Epithelial cell of esophagus (primary cell): Measurements from ENCODE around the gene OTOGL.
A peak's percentile ranks its signal among the peaks of the same experiment; 100 is the strongest.
"Not testable (repeated sequence)": the region's sequence is repeated elsewhere in the genome, so short reads cannot be mapped to it uniquely, and the experiment has no call there.

Source experiments
- DNase-seq: peaks from one replicate; pipeline ENCODE4 v3.0.0; 2010; ENCODE audit warnings: low read depth
- H3K4me3 ChIP-seq: 2 replicates; pipeline ENCODE4 v1.5.1; 2011; ENCODE audit warnings: mild to moderate bottlenecking, low read length, control low read depth
- CTCF ChIP-seq: IDR thresholded peaks from 2 replicates; pipeline ENCODE4 v1.5.1; 2011; ENCODE audit warnings: low read depth, mild to moderate bottlenecking, low read length, control low read depth, inconsistent platforms; ENCODE audit not compliant: insufficient read depth; ENCODE audit errors: missing control alignments

The OTOGL gene

GRCh38 chr12:80217011-80217535 lies 117.7 kb downstream of the OTOGL start:
- no peak overlapping the region for H3K4me3 ChIP-seq
- DNase-seq: no peak
- TF ChIP-seq CTCF: no peak

- not testable (repeated sequence) for H3K4me3 ChIP-seq, DNase-seq
Observed at GRCh38 chr12:80218925-80219324, 119.6 kb downstream of the OTOGL start.

- no peak for TF ChIP-seq CTCF
- DNase-seq: no peak
- H3K4me3 ChIP-seq: no peak overlapping the region
Observed at GRCh38 chr12:80219345-80219744, 120.0 kb downstream of the OTOGL start.

GRCh38 chr12:80222261-80222660 lies 122.9 kb downstream of the OTOGL start:
- no peak overlapping the region for H3K4me3 ChIP-seq
- no peak for TF ChIP-seq CTCF
- DNase-seq: no peak

GRCh38 chr12:80226576-80226975 lies 127.2 kb downstream of the OTOGL start:
- no peak for TF ChIP-seq CTCF
- peak; percentile 61 for DNase-seq
- no peak overlapping the region for H3K4me3 ChIP-seq

GRCh38 chr12:80227904-80228303 lies 128.6 kb downstream of the OTOGL start:
- not testable (repeated sequence) for DNase-seq, H3K4me3 ChIP-seq

GRCh38 chr12:80230068-80230467 lies 130.7 kb downstream of the OTOGL start:
- TF ChIP-seq CTCF: no peak
- no peak overlapping the region for H3K4me3 ChIP-seq
- DNase-seq: no peak

- TF ChIP-seq CTCF: no peak
- no peak for DNase-seq
- H3K4me3 ChIP-seq: no peak overlapping the region
Observed at GRCh38 chr12:80232837-80233236, 133.5 kb downstream of the OTOGL start.
